ENCODE results near the gene PLCG2. TPM values are rescaled to one million over a fixed set of nuclear protein-coding genes. Genes with fewer than 3 reads are reported as not detected.

Gene PLCG2
- polyA plus RNA-seq, 2 donors: 2.3 to 4.4 TPM

DNA sequence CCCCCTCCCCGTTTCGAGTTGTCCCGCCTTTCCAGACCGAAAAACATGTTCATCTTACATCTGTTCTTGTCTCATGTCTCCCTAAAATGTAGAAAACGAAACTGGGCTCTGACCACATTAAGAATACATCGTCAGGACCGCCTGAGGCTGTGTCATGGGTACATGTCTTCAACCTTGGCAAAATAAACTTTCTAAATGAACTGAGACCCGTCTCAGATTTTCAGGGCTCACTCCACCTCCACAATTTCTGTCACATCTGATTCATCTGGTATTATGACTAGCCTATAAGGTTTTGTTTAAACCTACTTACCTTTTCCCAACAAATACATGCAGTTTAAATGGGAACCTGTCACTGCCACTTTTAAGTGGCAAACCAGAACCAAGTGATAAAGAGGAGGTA, 231.6 kb downstream of the PLCG2 start:
- WGBS, 2 donors: 50 to 56% methylated on average over 8 of the region's 8 CpGs
- Histone ChIP-seq H3K9me3 (ENCODE audit: control insufficient read depth in 2 of 2, insufficient read depth in 1 of 2, low read depth in 1 of 2, low read length in 1 of 2) (peaks cover 0 to 7% of the 10 kb centered on the region in 2 donors), H3K36me3 (ENCODE audit: control insufficient read depth in 2 of 2, insufficient read depth in 2 of 2, low read length in 1 of 2) (no peaks in the 10 kb centered on the region), H3K4me1 (ENCODE audit: control insufficient read depth in 2 of 2, insufficient read depth in 2 of 2, low read length in 1 of 2) (peaks cover 0 to 3% of the 10 kb centered on the region in 2 donors), H3K4me3 (ENCODE audit: low read depth in 1 of 2, low read length in 2 of 2) (peak overlapping the region; percentile 73 to 75), H3K27me3 (ENCODE audit: control insufficient read depth in 1 of 2, insufficient read depth in 2 of 2, low read length in 2 of 2) (no peaks in the 10 kb centered on the region), H3K27ac (ENCODE audit: low read depth in 2 of 2, low read length in 1 of 2) (peak overlapping the region; percentile 40 to 67)

- peaks cover 0 to 3% of the 10 kb centered on the region in 2 donors for H3K4me1 ChIP-seq (ENCODE audit: control insufficient read depth in 2 of 2, insufficient read depth in 2 of 2, low read length in 1 of 2)
- H3K9me3 ChIP-seq (ENCODE audit: control insufficient read depth in 2 of 2, insufficient read depth in 1 of 2, low read depth in 1 of 2, low read length in 1 of 2): peaks cover 0 to 7% of the 10 kb centered on the region in 2 donors
- peak within 1 kb of the TSS; percentile 40 to 67 for H3K27ac ChIP-seq (ENCODE audit: low read depth in 2 of 2, low read length in 1 of 2)
- H3K4me3 ChIP-seq (ENCODE audit: low read depth in 1 of 2, low read length in 2 of 2): peak within 1 kb of the TSS; percentile 73 to 75
- WGBS, 2 donors: 7 to 8% methylated on average over 32 of the region's 32 CpGs
- no peaks in the 10 kb centered on the region for H3K27me3 ChIP-seq (ENCODE audit: control insufficient read depth in 1 of 2, insufficient read depth in 2 of 2, low read length in 2 of 2)
- no peaks in the 10 kb centered on the region for H3K36me3 ChIP-seq (ENCODE audit: control insufficient read depth in 2 of 2, insufficient read depth in 2 of 2, low read length in 1 of 2)
Observed at GRCh38 chr16:82011199-82011641, 232.1 kb downstream of the PLCG2 start, which contains the start of gene SDR42E1. SDR42E1 (minus strand) TSS chr16:82011470; CDS start chr16:82000858, 10,612 bp downstream.

Other genes starting within 250 kb of the PLCG2 start
- gene SDR42E1, start 232.2 kb downstream of the PLCG2 start, polyA plus RNA-seq: 1 to 10 TPM; 2.3 to 3.6 TPM